ENCODE data around the gene RAC2.

The RAC2 gene

GRCh38 chr22:37190262-37190780 lies 53.7 kb downstream of the RAC2 start:
- no peak for TF ChIP-seq EZH2phosphoT487 (IDR thresholded peaks at IDR 0.05; ENCODE audit: low read length)
- TF ChIP-seq EZH2 (optimal IDR thresholded peaks at IDR 0.05; ENCODE audit: low read depth, low read length) = no peak
- no peak for TF ChIP-seq CTCF (IDR thresholded peaks at IDR 0.05; ENCODE audit: low read length)
- Histone ChIP-seq H4K20me1 (ENCODE audit: insufficient read depth, low read length) (no peaks in the 10 kb centered on the region), H3K79me2 (ENCODE audit: low read length) (no peaks in the 10 kb centered on the region), H3K4me1 (ENCODE audit: low read length) (peaks cover 29% of the 10 kb centered on the region; the same call in 1 of the 2 replicates), H3F3A (ENCODE audit: insufficient read depth, low read length) (peaks cover 32% of the 10 kb centered on the region), H3K27ac (ENCODE audit: low read length) (no peak overlapping the region), H3K27me3 (replicated peaks; ENCODE audit: insufficient read depth, low read length) (no peaks in the 10 kb centered on the region), H2AFZ (ENCODE audit: low read length) (no peak overlapping the region), H3K4me2 (ENCODE audit: low read depth, low read length) (no peak overlapping the region), H3K9me3 (replicated peaks; ENCODE audit: insufficient read depth, low read length) (no peaks in the 10 kb centered on the region), H3K36me3 (replicated peaks; ENCODE audit: insufficient read depth, low read length) (no peaks in the 10 kb centered on the region), H3K9me2 (replicated peaks; ENCODE audit: insufficient read depth, low read length) (no peaks in the 10 kb centered on the region), H3K4me3 (ENCODE audit: low read length) (no peak overlapping the region), H3K9ac (ENCODE audit: low read length) (no peak overlapping the region)
- DNase-seq = no peak

- H3K27ac ChIP-seq (ENCODE audit: low read length) = no peak overlapping the region
- no peak overlapping the region for H2AFZ ChIP-seq (ENCODE audit: low read length)
- H3F3A ChIP-seq (ENCODE audit: insufficient read depth, low read length) = peaks cover 20% of the 10 kb centered on the region
- H3K9ac ChIP-seq (ENCODE audit: low read length) = no peak overlapping the region
- no peaks in the 10 kb centered on the region for H3K36me3 ChIP-seq (replicated peaks; ENCODE audit: insufficient read depth, low read length)
- H3K27me3 ChIP-seq (replicated peaks; ENCODE audit: insufficient read depth, low read length) = no peaks in the 10 kb centered on the region
- H3K9me3 ChIP-seq (replicated peaks; ENCODE audit: insufficient read depth, low read length) = no peaks in the 10 kb centered on the region
- no peak overlapping the region for H3K4me2 ChIP-seq (ENCODE audit: low read depth, low read length)
- peaks cover 19% of the 10 kb centered on the region; the same call in 1 of the 2 replicates for H3K4me1 ChIP-seq (ENCODE audit: low read length)
- H3K79me2 ChIP-seq (ENCODE audit: low read length) = no peaks in the 10 kb centered on the region
- no peak overlapping the region for H3K4me3 ChIP-seq (ENCODE audit: low read length)
- H3K9me2 ChIP-seq (replicated peaks; ENCODE audit: insufficient read depth, low read length) = no peaks in the 10 kb centered on the region
- H4K20me1 ChIP-seq (ENCODE audit: insufficient read depth, low read length) = no peaks in the 10 kb centered on the region
- no peak for DNase-seq
- TF ChIP-seq CTCF (IDR thresholded peaks at IDR 0.05; ENCODE audit: low read length) = no peak
- no peak for TF ChIP-seq EZH2phosphoT487 (IDR thresholded peaks at IDR 0.05; ENCODE audit: low read length)
- TF ChIP-seq EZH2 (optimal IDR thresholded peaks at IDR 0.05; ENCODE audit: low read depth, low read length) = no peak
These were observed 55.1 kb downstream of the RAC2 start for GRCh38 chr22:37188901-37189466.

DNA sequence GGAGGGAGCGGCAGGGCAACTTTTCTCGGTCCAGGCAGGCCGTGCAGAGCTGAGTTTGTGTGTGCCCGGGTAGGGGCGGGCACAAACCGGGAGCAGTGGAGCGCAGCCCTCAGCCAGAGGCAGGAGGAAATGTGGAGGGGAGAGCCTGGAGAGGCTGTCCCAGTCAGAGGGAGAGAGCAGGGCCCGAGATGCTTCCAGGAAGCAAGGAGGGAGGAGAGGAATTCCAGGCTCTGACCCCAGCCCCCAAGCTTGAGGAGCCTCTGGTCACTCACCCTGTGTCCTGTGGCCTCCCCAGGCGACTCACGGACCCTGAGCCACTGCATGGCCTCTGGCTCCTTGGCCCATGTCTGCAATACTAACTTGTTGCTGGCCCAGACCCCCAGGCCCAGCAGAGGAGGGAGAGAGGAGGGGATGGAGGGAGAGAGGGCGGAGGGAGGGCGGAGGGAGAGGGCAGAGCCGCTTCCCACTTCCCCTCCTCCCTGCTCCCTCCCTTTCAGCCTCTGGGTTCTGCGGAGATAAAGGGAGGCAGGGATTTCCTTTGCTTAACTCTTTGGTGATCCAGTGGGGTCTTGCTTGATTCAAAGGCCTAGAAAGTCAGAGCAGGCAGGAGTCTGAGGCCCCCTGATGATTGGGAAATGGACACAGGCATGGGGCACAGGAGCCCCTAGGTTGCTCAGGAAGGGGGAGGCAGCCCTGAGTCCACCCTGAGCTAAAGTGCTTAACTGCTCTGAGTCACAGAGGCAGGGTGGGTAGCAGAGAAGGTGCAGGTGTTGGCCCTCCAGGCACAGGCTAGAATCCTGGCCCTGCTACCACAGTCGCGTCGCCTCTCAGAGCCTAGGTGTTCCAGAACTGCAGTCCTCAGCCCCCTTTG lies 55.9 kb downstream of the RAC2 start, which contains the start of gene C1QTNF6:
Gene C1QTNF6 (minus strand): TSS at position 357 of the 871 bp plus-strand sequence. CDS start 34 bp downstream, at position 323.
- Histone ChIP-seq H3K9me3 (replicated peaks; ENCODE audit: insufficient read depth, low read length) (no peaks in the 10 kb centered on the region), H2AFZ (ENCODE audit: low read length) (no peak within 1 kb of the TSS), H3F3A (ENCODE audit: insufficient read depth, low read length) (peaks cover 12% of the 10 kb centered on the region), H3K4me3 (ENCODE audit: low read length) (no peak within 1 kb of the TSS), H3K27ac (ENCODE audit: low read length) (no peak within 1 kb of the TSS), H3K36me3 (replicated peaks; ENCODE audit: insufficient read depth, low read length) (no peaks in the 10 kb centered on the region), H3K4me2 (ENCODE audit: low read depth, low read length) (no peak within 1 kb of the TSS), H3K27me3 (replicated peaks; ENCODE audit: insufficient read depth, low read length) (no peaks in the 10 kb centered on the region), H3K79me2 (ENCODE audit: low read length) (no peaks in the 10 kb centered on the region), H4K20me1 (ENCODE audit: insufficient read depth, low read length) (no peaks in the 10 kb centered on the region), H3K9ac (ENCODE audit: low read length) (no peak within 1 kb of the TSS), H3K9me2 (replicated peaks; ENCODE audit: insufficient read depth, low read length) (no peaks in the 10 kb centered on the region), H3K4me1 (ENCODE audit: low read length) (peaks cover 12% of the 10 kb centered on the region; the same call in 1 of the 2 replicates)
- DNase-seq = no peak
- TF ChIP-seq CTCF (IDR thresholded peaks at IDR 0.05; ENCODE audit: low read length) = no peak
- TF ChIP-seq EZH2phosphoT487 (IDR thresholded peaks at IDR 0.05; ENCODE audit: low read length) = no peak
- no peak for TF ChIP-seq EZH2 (optimal IDR thresholded peaks at IDR 0.05; ENCODE audit: low read depth, low read length)

All from MM.1S (cell line).